PC-9 (cell line): ENCODE data around the gene ZBTB1.

Source experiments
- CTCF ChIP-seq: fragments of 200-600 bp; sonication (generic); conservative IDR thresholded peaks from 2 replicates; pipeline ENCODE4 v1.6.1; 2017; ENCODE audit warnings: mixed run types, antibody characterized with exemption, mild to moderate bottlenecking, moderate library complexity
- EZH2 ChIP-seq: fragments of 200-600 bp; sonication (generic); IDR thresholded peaks from 2 replicates; pipeline ENCODE4 v1.8.0; 2017; ENCODE audit warnings: antibody characterized with exemption, low read depth

DNA sequence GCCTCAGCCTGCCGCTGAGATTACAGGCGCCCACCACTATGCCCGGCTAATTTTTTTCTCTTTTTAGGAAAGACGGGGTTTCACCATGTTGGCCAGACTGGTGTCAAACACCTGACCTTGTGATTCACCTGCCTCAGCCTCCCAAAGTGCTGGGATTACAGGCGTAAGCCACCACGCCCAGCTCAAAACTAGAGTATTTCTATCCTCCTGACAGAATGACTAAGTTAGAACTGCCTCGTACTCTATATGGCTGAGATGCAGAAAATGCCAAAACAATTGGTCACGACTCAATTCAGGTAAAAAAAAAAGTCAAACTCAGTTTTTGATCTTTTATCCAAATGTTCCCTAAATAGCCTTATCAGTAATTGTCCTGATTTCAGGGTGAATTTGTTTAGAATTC, 28.1 kb upstream of the ZBTB1 start:
- TF ChIP-seq EZH2 (no peak), CTCF (no peak)
